Brain microvascular endothelial cell (primary cell): ENCODE measurements around the gene CERS6.

Source experiments
- DNase-seq: peaks from one replicate; pipeline ENCODE4 v3.0.0-alpha.2; 2020
- H3K27ac ChIP-seq: fragments of 250-450 bp; sonication (Bioruptor Pico); 2 replicates; pipeline ENCODE4 v1.5.1; 2020; ENCODE audit warnings: mild to moderate bottlenecking, moderate library complexity
- H3K27me3 ChIP-seq: fragments of 250-450 bp; sonication (Bioruptor Pico); replicated peaks from 2 replicates; pipeline ENCODE4 v1.5.1; 2020; ENCODE audit warnings: mild to moderate bottlenecking
- H3K36me3 ChIP-seq: fragments of 250-450 bp; sonication (Bioruptor Pico); replicated peaks from 2 replicates; pipeline ENCODE4 v1.5.1; 2020; ENCODE audit warnings: mild to moderate bottlenecking
- H3K4me3 ChIP-seq: 2 replicates; pipeline ENCODE4 v1.5.1; 2011; ENCODE audit warnings: low read depth, mild to moderate bottlenecking, control low read depth, low read length, moderate library complexity
- CTCF ChIP-seq: IDR thresholded peaks from 2 replicates; pipeline ENCODE4 v1.5.1; 2011; ENCODE audit warnings: low read depth, mild to moderate bottlenecking, moderate library complexity, low read length, control low read depth, inconsistent platforms; ENCODE audit errors: missing control alignments
- in situ Hi-C: cut with HindIII; loops from 2 replicates; pipeline ENCODE4 v1.10.0; 2017; ENCODE audit warnings: low sequenced_read_pairs, low pct_ligation_motif_present

CERS6 gene

GRCh38 chr2:168470320-168471162, 14.5 kb downstream of the CERS6 start:
- in situ Hi-C loops, result no loop called here
- no peak for DNase-seq
- no peaks in the 10 kb centered on the region for H3K36me3 ChIP-seq
- no peak overlapping the region for H3K27ac ChIP-seq
- no peak for TF ChIP-seq CTCF
- no peaks in the 10 kb centered on the region for H3K27me3 ChIP-seq
- H3K4me3 ChIP-seq, result no peak overlapping the region

- in situ Hi-C loops, result no loop called here
- no peak for DNase-seq
- Histone ChIP-seq H3K36me3 (no peaks in the 10 kb centered on the region), H3K27me3 (no peaks in the 10 kb centered on the region), H3K27ac (no peak overlapping the region), H3K4me3 (no peak overlapping the region)
- TF ChIP-seq CTCF, result no peak
These were observed 15.0 kb downstream of the CERS6 start for GRCh38 chr2:168471163-168471475.

- Histone ChIP-seq H3K27me3 (no peaks in the 10 kb centered on the region), H3K4me3 (no peak overlapping the region), H3K36me3 (no peaks in the 10 kb centered on the region), H3K27ac (no peak overlapping the region)
- in situ Hi-C loops, result no loop called here
- TF ChIP-seq CTCF, result no peak
- no peak for DNase-seq
These were observed 19.6 kb downstream of the CERS6 start for GRCh38 chr2:168475636-168476035.

- Histone ChIP-seq H3K36me3 (no peaks in the 10 kb centered on the region), H3K4me3 (no peak overlapping the region), H3K27me3 (no peaks in the 10 kb centered on the region), H3K27ac (no peak overlapping the region)
- in situ Hi-C loops, result no loop called here
- no peak for DNase-seq
- no peak for TF ChIP-seq CTCF
These were observed 22.1 kb downstream of the CERS6 start for GRCh38 chr2:168478206-168478605.

GRCh38 chr2:168480356-168480755, 24.3 kb downstream of the CERS6 start:
- H3K27ac ChIP-seq, result no peak overlapping the region
- in situ Hi-C loops, result no loop called here
- H3K36me3 ChIP-seq, result no peaks in the 10 kb centered on the region
- no peak for DNase-seq
- no peak overlapping the region for H3K4me3 ChIP-seq
- no peak for TF ChIP-seq CTCF
- H3K27me3 ChIP-seq, result no peaks in the 10 kb centered on the region
